ENCODE data around the gene TAF8.

TAF8 gene

DNA sequence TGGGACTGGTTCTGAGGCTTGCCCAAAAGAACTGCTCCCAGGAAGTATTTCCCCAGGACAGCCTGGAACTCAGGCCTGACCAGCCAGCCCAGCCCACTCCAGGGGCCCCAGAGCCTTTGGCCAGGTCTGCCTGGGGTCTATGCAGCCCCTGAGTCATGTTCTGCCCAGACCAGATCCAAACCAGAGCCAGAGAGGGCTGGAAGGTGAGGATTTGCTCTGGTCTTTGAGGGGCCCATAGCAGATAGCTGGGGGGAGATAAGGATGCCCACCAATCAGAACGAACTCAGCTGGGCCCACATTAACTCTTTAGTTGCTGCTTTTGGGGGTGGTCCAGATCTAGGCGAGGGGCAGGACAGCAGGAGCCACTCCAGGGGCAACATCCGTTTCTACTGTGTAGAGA is 75.3 kb downstream of the TAF8 start:
- no peak for DNase-seq

DNA sequence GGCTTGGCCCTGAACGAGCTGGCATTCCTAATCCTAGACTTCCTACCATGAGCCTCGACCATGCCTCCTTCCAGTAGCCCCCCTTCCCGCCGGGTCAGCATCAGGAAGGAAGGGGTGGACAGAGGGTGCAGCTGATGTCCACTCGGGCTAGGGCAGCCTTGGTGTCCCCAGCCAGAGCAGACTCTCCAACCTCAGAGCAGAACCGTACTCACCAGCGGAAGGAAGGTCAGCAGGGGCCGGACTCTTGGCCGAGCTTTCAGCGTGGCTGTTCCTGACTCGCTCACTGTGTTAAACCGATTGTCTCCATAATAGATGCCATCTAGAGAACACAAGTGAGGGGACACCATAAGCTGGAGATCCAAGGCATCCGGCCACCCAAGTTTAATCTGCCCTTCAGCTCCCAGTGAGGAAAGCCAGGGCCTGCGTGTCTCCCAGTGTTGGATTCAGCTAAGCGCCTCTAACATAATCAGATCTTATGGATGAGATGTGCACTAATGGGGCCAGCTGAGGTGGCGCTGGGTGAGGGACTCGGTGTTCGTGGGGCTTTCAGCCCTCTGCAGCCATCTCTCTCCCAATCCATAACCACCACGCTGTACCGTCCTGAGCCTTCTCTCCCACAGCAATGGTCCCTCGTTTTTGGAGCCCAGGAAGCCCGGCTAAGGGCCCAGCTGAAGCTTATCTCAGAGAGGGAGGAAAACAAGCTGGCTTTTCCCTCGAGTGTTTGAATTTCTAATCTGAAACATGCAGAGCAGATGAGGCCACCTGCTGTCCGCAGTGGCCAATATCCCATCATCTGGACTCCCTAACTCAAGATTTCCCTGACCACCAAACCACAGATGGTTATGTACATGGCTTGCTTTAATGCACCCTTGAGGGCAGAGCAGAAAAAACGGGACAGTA is 78.4 kb downstream of the TAF8 start:
- DNase-seq = no peak

DNA sequence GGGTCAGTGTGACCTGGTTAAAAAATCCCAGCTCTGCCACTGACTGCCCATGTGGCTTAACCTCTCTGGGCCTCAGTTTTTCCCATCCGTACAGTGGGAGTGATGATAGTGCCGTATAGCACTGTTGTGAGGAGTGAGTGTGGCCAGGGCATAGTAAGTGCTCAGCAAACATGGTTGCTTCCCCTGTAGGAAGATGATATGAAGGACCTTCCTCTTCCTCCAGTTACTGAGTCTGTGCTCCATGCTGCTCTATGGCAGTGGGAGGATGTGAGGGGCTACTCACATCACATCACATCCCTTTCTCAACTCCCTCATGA is 79.0 kb downstream of the TAF8 start:
- no peak for DNase-seq

DNA sequence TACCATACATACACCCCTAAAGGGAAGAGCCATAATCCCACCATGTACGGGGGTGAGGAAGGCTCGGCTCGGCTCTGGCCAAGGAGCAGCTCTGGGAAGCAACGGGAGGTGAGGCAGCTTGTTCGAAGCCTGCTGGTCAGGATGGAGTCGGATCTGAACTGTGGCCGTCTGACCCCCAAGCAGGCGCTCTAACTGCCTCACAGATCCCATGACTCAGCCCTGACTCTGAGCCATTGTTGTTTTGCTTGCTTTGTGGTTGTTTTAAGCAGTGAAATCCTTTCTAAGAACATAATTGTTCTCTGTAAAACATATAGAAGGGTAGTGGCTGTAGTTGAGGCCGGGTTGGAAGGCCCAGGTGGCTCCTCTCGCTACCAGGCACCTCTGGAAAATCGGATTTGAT is 81.2 kb downstream of the TAF8 start:
- peak; percentile 82 for DNase-seq

DNA sequence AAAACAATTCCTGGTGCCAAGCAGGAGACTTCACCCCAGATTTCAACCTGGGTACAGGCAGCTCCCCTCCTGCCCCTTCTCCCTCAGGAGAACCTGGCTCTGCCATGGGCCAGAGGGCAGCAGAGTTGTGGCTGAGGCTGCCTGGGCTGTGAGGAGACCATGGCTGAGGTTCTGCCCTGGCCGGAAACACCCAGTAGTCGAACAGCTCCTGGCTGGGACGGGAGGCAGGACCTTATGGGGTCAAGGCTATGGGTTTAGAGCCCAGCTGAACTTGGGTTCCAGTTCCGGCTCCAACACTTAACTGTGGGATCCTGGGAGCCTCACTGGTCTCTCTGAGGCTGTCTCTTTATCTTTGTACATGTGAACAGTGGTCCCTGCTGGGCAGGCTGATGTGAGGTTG is 83.6 kb downstream of the TAF8 start:
- DNase-seq = no peak

DNA sequence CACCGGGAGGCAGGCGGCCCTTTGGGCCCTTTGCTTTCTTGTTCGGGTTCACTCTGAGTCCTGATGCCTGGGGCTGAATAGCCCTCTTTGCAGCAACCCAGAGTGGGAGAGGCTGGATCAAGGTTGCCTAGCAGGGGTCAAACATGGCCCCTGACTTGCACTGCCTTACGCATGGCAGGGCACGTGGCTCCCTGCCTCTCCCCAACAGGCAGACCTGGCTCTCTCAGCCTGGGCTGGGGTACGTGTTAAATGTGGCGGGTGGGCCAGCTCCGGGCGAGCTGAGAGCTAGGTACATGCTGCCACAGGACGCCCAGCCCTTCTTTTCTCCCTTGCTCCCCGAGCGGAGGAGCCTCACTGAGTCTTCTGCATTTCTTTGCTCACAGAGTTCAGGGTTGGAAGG is 84.8 kb downstream of the TAF8 start:
- no peak for DNase-seq

DNA sequence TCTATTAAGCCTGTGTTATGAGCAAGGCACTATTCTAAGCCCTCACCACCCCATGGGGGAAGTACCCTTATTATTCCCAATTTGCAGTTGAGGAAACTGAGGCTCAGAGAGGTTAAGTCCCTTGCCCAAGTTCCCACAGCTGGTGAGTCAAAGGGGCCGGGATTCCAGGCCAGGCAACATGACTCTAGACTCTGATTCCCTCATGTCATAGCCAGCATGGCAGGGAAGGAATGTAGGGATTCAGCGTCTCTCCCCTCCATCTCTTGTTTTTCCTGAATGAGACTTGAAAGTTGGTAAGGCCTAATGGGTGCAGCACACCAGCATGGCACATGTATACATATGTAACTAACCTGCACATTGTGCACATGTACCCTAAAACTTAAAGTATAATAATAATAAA is 85.4 kb downstream of the TAF8 start:
- no peak for DNase-seq

DNA sequence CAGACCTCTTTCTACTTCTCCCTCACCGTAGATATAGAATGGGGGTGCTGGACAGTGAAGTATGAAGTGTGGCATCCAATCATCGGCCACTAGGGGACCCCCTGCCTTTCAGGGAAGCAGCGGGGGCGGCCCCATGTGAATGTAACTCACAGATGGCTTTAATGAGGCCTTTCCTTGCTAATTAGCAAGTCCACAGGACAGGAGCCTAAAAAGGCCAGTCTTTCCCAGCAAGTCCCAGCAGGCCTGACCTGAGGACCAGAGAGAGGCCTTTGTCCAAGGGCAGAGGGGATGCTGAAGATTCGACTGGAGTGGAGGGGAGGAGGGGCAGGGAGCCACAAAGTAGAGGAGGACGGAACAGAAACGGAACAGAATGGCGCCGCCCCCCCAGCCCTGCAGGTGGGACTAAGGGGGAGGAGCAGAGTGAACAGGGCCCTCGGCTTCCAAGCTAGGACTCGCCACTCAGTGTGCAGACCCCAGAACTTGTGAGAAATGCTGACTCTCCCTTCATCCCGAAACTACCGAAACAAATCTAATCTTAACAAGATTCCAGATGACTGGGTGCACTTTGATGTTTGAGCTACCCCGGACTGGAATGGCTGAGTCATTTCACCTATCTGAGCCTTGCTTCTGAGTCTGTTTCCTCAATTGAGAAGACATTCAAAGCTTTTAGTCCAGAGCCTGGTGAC is 86.3 kb downstream of the TAF8 start:
- DNase-seq = peak; percentile 83
